GM12878 (cell line): ENCODE measurements around the gene PLEKHA6. TPM values are rescaled to one million over a fixed set of nuclear protein-coding genes. Genes with fewer than 3 reads are reported as not detected.

ENCODE experiments used
- BRCA1 ChIP-seq: IDR thresholded peaks from 2 replicates; pipeline ENCODE4 v1.6.1; 2011; ENCODE audit warnings: low read depth, low read length, improper control_type of control experiment
- IKZF2 ChIP-seq, 2 experiments: fragments of 450-650 bp; IDR thresholded peaks; 2 replicates each; pipeline ENCODE4 v1.6.1; 2017; ENCODE audit warnings: mild to moderate bottlenecking in 2 of 2, moderate library complexity in 2 of 2
- RBBP5 ChIP-seq: fragments of 200-600 bp; sonication (generic); conservative IDR thresholded peaks from 2 replicates; pipeline ENCODE4 v1.6.1; 2016
- RCOR1 ChIP-seq: conservative IDR thresholded peaks from 2 replicates; pipeline ENCODE4 v1.6.1; 2012; ENCODE audit warnings: low read depth, low read length, improper control_type of control experiment
- SREBF2 ChIP-seq: IDR thresholded peaks from 2 replicates; pipeline ENCODE4 v1.6.1; 2012; ENCODE audit warnings: mild to moderate bottlenecking, low read length
- polyA plus RNA-seq, 11 experiments: library from polyadenylated mRNA; depleted of rRNA in 4 of 11; unstranded in 6 of 11; stranded (reverse) in 5 of 11; fragments of >200 nt; fragmentation: Nextera tagmentation in 4 of 11; fragmentation: Illumina TruSeq in 1 of 11; extraction: Ambion mirVana in 4 of 11; extraction: Trizol in 1 of 11; gene quantifications; 1 replicate in 1 of 11; 2 replicates in 10 of 11; pipeline versions ENCODE4 v1.2.1 to v1.2.3, GENCODE V29; 2011 to 2016; ENCODE audit warnings: inconsistent platforms in 2 of 11, missing spikeins in 2 of 11, low read depth in 1 of 11
- total RNA-seq, 4 experiments: library from RNA; depleted of rRNA in 3 of 4; stranded (reverse); fragments of >200 nt in 3 of 4; fragmentation: Illumina TruSeq in 1 of 4; extraction: Trizol in 1 of 4; gene quantifications; 2 replicates each; pipeline versions ENCODE4 v1.2.1 to v1.2.3, GENCODE V29; 2013 to 2021
- TF ChIP-seq, protein P1 (sequence below): fragments of 450-650 bp; IDR thresholded peaks from 2 replicates; pipeline ENCODE4 v1.6.1; 2014; ENCODE audit warnings: mild to moderate bottlenecking
- TF ChIP-seq, protein P2 (sequence below): IDR thresholded peaks from 2 replicates; pipeline ENCODE4 v1.6.1; 2012; ENCODE audit warnings: improper control_type of control experiment, low read depth, low read length; ENCODE audit not compliant: insufficient replicate concordance

The PLEKHA6 gene
- total and polyA plus RNA-seq, 10 of the 15 experiments (the other 5 are each of a cell fraction or from before 2014, with no cell fraction given): 0.04 to 0.81 (median 0.19) TPM; not detected in 4

DNA sequence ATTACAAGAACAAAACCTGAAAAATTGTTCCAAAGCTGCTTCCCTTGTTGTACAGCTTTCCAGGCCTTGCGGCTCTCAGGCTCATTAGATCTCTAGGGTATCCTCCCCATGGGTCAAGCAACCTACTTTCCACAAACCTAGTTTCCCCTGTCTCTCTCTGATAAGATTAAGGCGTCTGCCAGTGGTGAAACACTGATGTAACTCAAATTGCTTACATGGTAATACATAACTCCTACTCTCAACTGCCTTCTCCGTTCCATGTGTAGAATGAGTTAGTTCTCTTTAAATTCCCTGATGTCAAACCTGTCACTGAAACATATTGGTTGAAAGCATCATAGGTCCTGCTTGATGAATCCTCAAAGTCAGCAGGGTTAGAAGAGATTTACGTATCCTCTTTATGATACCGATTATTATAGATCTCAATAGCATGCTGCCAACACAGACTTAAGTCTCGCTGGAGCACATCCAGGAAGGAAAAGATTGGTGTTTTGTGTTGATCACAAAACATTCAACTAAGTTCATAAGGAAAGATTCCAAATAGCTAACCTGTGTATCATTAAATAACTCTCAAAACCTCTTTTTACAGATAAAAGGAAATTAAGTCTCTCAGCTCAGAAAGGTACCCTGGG, 41.3 kb upstream of the PLEKHA6 start (continued):
- TF ChIP-seq IKZF2 (IDR thresholded peaks at IDR 0.05): no peak
- TF ChIP-seq, protein P1, sequence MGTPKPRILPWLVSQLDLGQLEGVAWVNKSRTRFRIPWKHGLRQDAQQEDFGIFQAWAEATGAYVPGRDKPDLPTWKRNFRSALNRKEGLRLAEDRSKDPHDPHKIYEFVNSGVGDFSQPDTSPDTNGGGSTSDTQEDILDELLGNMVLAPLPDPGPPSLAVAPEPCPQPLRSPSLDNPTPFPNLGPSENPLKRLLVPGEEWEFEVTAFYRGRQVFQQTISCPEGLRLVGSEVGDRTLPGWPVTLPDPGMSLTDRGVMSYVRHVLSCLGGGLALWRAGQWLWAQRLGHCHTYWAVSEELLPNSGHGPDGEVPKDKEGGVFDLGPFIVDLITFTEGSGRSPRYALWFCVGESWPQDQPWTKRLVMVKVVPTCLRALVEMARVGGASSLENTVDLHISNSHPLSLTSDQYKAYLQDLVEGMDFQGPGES: no peak
- TF ChIP-seq SREBF2: no peak
- no peak for TF ChIP-seq BRCA1
- TF ChIP-seq, protein P2, sequence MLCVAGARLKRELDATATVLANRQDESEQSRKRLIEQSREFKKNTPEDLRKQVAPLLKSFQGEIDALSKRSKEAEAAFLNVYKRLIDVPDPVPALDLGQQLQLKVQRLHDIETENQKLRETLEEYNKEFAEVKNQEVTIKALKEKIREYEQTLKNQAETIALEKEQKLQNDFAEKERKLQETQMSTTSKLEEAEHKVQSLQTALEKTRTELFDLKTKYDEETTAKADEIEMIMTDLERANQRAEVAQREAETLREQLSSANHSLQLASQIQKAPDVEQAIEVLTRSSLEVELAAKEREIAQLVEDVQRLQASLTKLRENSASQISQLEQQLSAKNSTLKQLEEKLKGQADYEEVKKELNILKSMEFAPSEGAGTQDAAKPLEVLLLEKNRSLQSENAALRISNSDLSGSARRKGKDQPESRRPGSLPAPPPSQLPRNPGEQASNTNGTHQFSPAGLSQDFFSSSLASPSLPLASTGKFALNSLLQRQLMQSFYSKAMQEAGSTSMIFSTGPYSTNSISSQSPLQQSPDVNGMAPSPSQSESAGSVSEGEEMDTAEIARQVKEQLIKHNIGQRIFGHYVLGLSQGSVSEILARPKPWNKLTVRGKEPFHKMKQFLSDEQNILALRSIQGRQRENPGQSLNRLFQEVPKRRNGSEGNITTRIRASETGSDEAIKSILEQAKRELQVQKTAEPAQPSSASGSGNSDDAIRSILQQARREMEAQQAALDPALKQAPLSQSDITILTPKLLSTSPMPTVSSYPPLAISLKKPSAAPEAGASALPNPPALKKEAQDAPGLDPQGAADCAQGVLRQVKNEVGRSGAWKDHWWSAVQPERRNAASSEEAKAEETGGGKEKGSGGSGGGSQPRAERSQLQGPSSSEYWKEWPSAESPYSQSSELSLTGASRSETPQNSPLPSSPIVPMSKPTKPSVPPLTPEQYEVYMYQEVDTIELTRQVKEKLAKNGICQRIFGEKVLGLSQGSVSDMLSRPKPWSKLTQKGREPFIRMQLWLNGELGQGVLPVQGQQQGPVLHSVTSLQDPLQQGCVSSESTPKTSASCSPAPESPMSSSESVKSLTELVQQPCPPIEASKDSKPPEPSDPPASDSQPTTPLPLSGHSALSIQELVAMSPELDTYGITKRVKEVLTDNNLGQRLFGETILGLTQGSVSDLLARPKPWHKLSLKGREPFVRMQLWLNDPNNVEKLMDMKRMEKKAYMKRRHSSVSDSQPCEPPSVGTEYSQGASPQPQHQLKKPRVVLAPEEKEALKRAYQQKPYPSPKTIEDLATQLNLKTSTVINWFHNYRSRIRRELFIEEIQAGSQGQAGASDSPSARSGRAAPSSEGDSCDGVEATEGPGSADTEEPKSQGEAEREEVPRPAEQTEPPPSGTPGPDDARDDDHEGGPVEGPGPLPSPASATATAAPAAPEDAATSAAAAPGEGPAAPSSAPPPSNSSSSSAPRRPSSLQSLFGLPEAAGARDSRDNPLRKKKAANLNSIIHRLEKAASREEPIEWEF: no peak
- no peak for TF ChIP-seq RBBP5
- TF ChIP-seq RCOR1: no peak
- TF ChIP-seq, all 136 proteins: peak for 0
